IMR-90 (cell line): ENCODE data around the gene PPHLN1. TPM values are rescaled to one million over a fixed set of nuclear protein-coding genes. Genes with fewer than 3 reads are reported as not detected.

Source experiments
- ATAC-seq: fragments of 200-7000 bp; cut with Tn5 transposase; 2 replicates; pipeline ENCODE4 v1.9.1; 2020; ENCODE audit warnings: low read depth, mild to moderate bottlenecking, moderate library complexity
- BruUV-seq: library from RNA; stranded (reverse); fragments of 400-500 nt; replicated peaks from 2 replicates; lab custom pipeline; 2021; lab: Mats Ljungman, UMichigan
- CTCF ChIA-PET: fragments of 300-600 bp; formaldehyde crosslinking; extraction: SDS; loops from one replicate; lab custom pipeline; 2021; ENCODE audit warnings: antibody characterized with exemption; lab: Yijun Ruan, JAX
- POLR2A ChIA-PET: fragments of 300-600 bp; sonication (Branson Sonifier 250); formaldehyde crosslinking; loops from one replicate; lab custom pipeline; 2022; ENCODE audit warnings: antibody characterized with exemption; ENCODE audit not compliant: unreplicated experiment; lab: Charles Lee
- DNase-seq: peaks from one replicate; pipeline ENCODE4 v3.0.0; 2013
- H2AFZ ChIP-seq: replicated peaks from 2 replicates; pipeline ENCODE3; 2013; ENCODE audit warnings: low read length, mild to moderate bottlenecking; ENCODE audit not compliant: poor library complexity
- H2AK5ac ChIP-seq: 2 replicates; pipeline ENCODE4 v1.6.1; 2013; ENCODE audit warnings: low read depth, low read length, inconsistent platforms
- H2AK9ac ChIP-seq: replicated peaks from 2 replicates; pipeline ENCODE3; 2013; ENCODE audit warnings: mild to moderate bottlenecking, low read depth, low read length, moderate library complexity; ENCODE audit not compliant: poor library complexity
- H2BK120ac ChIP-seq: 2 replicates; pipeline ENCODE4 v1.6.1; 2013; ENCODE audit warnings: low read depth, low read length, inconsistent platforms
- H2BK15ac ChIP-seq: 3 replicates; pipeline ENCODE4 v1.6.1; 2013; ENCODE audit warnings: low read depth, low read length, inconsistent platforms
- H2BK20ac ChIP-seq: 2 replicates; pipeline ENCODE4 v1.6.1; 2013; ENCODE audit warnings: low read depth, mild to moderate bottlenecking, inconsistent platforms, low read length, moderate library complexity
- H2BK5ac ChIP-seq: 2 replicates; pipeline ENCODE4 v1.6.1; 2013; ENCODE audit warnings: mild to moderate bottlenecking, low read depth, low read length, inconsistent platforms; ENCODE audit not compliant: poor library complexity, severe bottlenecking
- H3K14ac ChIP-seq: replicated peaks from 2 replicates; pipeline ENCODE4 v1.6.1; 2013; ENCODE audit warnings: low read depth, low read length, inconsistent platforms
- H3K18ac ChIP-seq: 2 replicates; pipeline ENCODE4 v1.6.1; 2013; ENCODE audit warnings: low read depth, low read length, control low read depth
- H3K23ac ChIP-seq: 2 replicates; pipeline ENCODE4 v1.6.1; 2013; ENCODE audit warnings: low read depth, low read length, inconsistent platforms
- H3K27ac ChIP-seq: 2 replicates; pipeline ENCODE4 v1.5.1; 2013; ENCODE audit warnings: mild to moderate bottlenecking, control low read depth, low read length; ENCODE audit not compliant: insufficient read depth
- H3K27me3 ChIP-seq: 2 replicates; pipeline ENCODE4 v1.6.1; 2013; ENCODE audit warnings: low read length; ENCODE audit not compliant: control insufficient read depth, insufficient read depth
- H3K36me3 ChIP-seq: 2 replicates; pipeline ENCODE4 v1.6.1; 2013; ENCODE audit warnings: low read length, mixed read lengths; ENCODE audit not compliant: control insufficient read depth, insufficient read depth
- H3K4ac ChIP-seq: 2 replicates; pipeline ENCODE4 v1.6.1; 2013; ENCODE audit warnings: low read depth, low read length, inconsistent platforms
- H3K4me1 ChIP-seq: 2 replicates; pipeline ENCODE4 v1.6.1; 2013; ENCODE audit warnings: low read length, mixed read lengths; ENCODE audit not compliant: control insufficient read depth, insufficient read depth
- H3K4me2 ChIP-seq: 2 replicates; pipeline ENCODE4 v1.6.1; 2013; ENCODE audit warnings: low read depth, mild to moderate bottlenecking, control low read depth, low read length, moderate library complexity
- H3K4me3 ChIP-seq: 2 replicates; pipeline ENCODE4 v1.5.1; 2013; ENCODE audit warnings: low read depth, mild to moderate bottlenecking, control low read depth, low read length, moderate library complexity; ENCODE audit not compliant: insufficient read depth
- H3K56ac ChIP-seq: 2 replicates; pipeline ENCODE4 v1.6.1; 2013; ENCODE audit warnings: low read length, inconsistent platforms; ENCODE audit not compliant: insufficient read depth; ENCODE audit errors: extremely low read depth
- H3K79me1 ChIP-seq, 2 experiments: 2 replicates each; pipeline ENCODE4 v1.6.1; 2013; ENCODE audit warnings: low read length in 2 of 2, inconsistent platforms in 1 of 2, low read depth in 1 of 2
- H3K9ac ChIP-seq: 2 replicates; pipeline ENCODE4 v1.6.1; 2013; ENCODE audit warnings: low read depth, low read length, control low read depth
- H3K9me1 ChIP-seq: 2 replicates; pipeline ENCODE4 v1.6.1; 2013; ENCODE audit warnings: low read length, inconsistent platforms; ENCODE audit not compliant: insufficient read depth
- H3K9me3 ChIP-seq: 2 replicates; pipeline ENCODE4 v1.6.1; 2013; ENCODE audit warnings: low read length; ENCODE audit not compliant: control insufficient read depth, insufficient read depth
- H4K20me1 ChIP-seq: 2 replicates; pipeline ENCODE4 v1.6.1; 2013; ENCODE audit warnings: low read length, inconsistent platforms; ENCODE audit not compliant: insufficient read depth
- H4K5ac ChIP-seq: 2 replicates; pipeline ENCODE4 v1.6.1; 2013; ENCODE audit warnings: mild to moderate bottlenecking, low read depth, low read length, control low read depth
- H4K8ac ChIP-seq, 2 experiments: 2 replicates each; pipeline ENCODE4 v1.6.1; 2013; ENCODE audit warnings: low read depth in 2 of 2, low read length in 2 of 2, control low read depth in 1 of 2, inconsistent platforms in 1 of 2
- H4K91ac ChIP-seq: 2 replicates; pipeline ENCODE4 v1.6.1; 2013; ENCODE audit warnings: low read depth, low read length, inconsistent platforms; ENCODE audit not compliant: insufficient read depth
- BHLHE40 ChIP-seq: fragments of 150-350 bp; IDR thresholded peaks from 2 replicates; pipeline ENCODE4 v1.6.1; 2016; ENCODE audit warnings: mild to moderate bottlenecking, low read depth, low read length
- NFE2L2 ChIP-seq: fragments of 150-350 bp; IDR thresholded peaks from 2 replicates; pipeline ENCODE4 v1.6.1; 2016; ENCODE audit warnings: low read depth, mild to moderate bottlenecking, low read length
- RCOR1 ChIP-seq: IDR thresholded peaks from 2 replicates; pipeline ENCODE4 v1.6.1; 2012; ENCODE audit warnings: mild to moderate bottlenecking, low read length, improper control_type of control experiment; ENCODE audit not compliant: insufficient replicate concordance
- WGBS, 2 experiments: methylation state at CpG; one replicate each; pipeline versions ENCODE4 v1.1.5 to v1.1.7; 2013; ENCODE audit warnings: missing lambda C conversion rate in 2 of 2; ENCODE audit not compliant: insufficient read length in 1 of 2; ENCODE audit errors: extremely low coverage in 2 of 2; 5-methylcytosine and 5-hydroxymethylcytosine counted together
- dilution Hi-C: fragments of 300-500 bp; cut with HindIII; formaldehyde crosslinking; loops from one replicate; pipeline ENCODE4 v1.14.3; 2018; ENCODE audit warnings: low sequenced_read_pairs; ENCODE audit not compliant: unreplicated experiment
- in situ Hi-C: fragments of 300-500 bp; cut with MboI; formaldehyde crosslinking; loops from 3 replicates; pipeline ENCODE4 v1.14.3; 2019; ENCODE audit warnings: low sequenced_read_pairs, inconsistent platforms, mixed read lengths
- intact Hi-C: fragments of 100-400 bp; cut with micrococcal nuclease; formaldehyde crosslinking; loops from 2 replicates; pipeline ENCODE4 v1.10.0; 2022
- polyA plus RNA-seq, 3 experiments: library from polyadenylated mRNA; depleted of rRNA; stranded (reverse); fragments of >200 nt; gene quantifications; 2 replicates each; pipeline ENCODE4 v1.2.3, GENCODE V29; 2012; ENCODE audit warnings: low replicate concordance in 1 of 3
- total RNA-seq: library from RNA; depleted of rRNA; stranded (reverse); fragments of >200 nt; gene quantifications from 2 replicates; pipeline ENCODE4 v1.2.3, GENCODE V29; 2012

Gene PPHLN1
- total and polyA plus RNA-seq, 2 of the 4 experiments (the other 2 are of a cell fraction) = 50.7 to 54.3 TPM

DNA sequence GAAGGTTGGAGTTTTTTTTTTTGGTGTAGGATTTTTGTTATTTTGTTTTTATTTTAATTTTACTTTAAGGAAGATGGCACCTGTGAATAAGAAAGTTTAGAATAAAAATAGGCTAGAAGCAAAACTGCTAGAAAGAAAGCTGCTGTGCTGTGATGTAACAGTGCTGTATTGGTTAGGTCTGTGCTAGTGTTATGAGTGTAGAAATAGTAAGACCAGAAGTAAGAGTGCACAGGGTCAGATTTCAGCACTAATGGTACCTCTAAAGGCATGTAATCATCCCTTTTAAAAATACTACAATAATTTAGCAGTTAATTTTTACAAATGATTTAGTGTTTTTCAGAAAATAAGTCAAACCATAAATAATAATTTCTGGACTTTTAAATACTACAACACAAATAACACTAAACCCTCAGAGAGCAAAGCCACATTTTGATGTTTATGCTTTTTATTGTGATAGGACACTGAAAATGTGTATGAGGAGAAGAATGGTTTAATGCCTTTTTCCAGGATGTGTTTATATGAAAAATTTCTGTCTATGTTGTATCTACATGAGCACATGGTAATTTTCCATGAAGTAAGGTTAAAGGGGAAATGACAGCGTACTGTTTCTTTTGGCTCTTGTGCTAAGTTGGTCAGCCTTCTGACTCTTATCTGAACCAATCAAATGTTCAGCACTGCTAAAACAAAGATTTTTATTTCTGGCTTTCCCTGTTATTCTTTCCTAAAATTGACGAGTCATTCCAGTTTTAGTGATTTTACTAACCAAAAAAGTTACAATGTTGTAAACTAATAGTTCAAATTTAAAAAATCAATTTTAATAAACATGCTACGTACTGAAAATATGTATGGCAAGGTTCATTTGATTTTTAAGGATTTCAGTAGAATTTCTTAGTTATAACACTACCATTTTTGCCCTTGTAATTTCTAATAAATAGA is 96.1 kb downstream of the PPHLN1 start:
- ATAC-seq (peak; percentile 91), DNase-seq (peak; percentile 90)
- no peak overlapping the region for H2AK5ac ChIP-seq
- intact Hi-C loops = no loop called here
- H3K9ac ChIP-seq = no peak overlapping the region
- peak overlapping the region; percentile 49 for H3K4me2 ChIP-seq
- H2AFZ ChIP-seq = no peak overlapping the region
- H2BK120ac ChIP-seq = no peak overlapping the region
- no peaks in the 10 kb centered on the region for H3K27me3 ChIP-seq
- no peak overlapping the region for H3K4ac ChIP-seq
- H2BK5ac ChIP-seq = peak overlapping the region; percentile 24
- no TSS peak for BruUV-seq
- H3K14ac ChIP-seq = no peak overlapping the region
- no peaks in the 10 kb centered on the region for H3K9me3 ChIP-seq
- TF ChIP-seq RCOR1 = no peak
- no peak for TF ChIP-seq BHLHE40
- peak; percentile 71 for TF ChIP-seq NFE2L2
- in situ Hi-C loops = no loop called here
- no peak overlapping the region; the same call in 1 of the 2 replicates for H3K27ac ChIP-seq
- ChIA-PET CTCF (interaction anchor here (0.7 to 1.1 kb wide), 2 partner anchors 9 to 1336 kb away, joined by 3 read pairs; partner anchors contain the start of genes IRAK4 and PUS7L), POLR2A (interaction anchor here (0.7 kb wide), 1 partner anchor 656 kb away, joined by 6 read pairs; no protein-coding TSS in a partner anchor)
- no peak overlapping the region for H3K4me3 ChIP-seq
- no peaks in the 10 kb centered on the region for H4K20me1 ChIP-seq
- no peaks in the 10 kb centered on the region for H3K36me3 ChIP-seq
- H4K5ac ChIP-seq = no peak overlapping the region
- H3K79me1 ChIP-seq = peaks cover 9 to 21% of the 10 kb centered on the region in 2 experiments; a peak in 3 of 4 replicates
- dilution Hi-C loops = no loop called here
- H3K4me1 ChIP-seq = peaks cover 4% of the 10 kb centered on the region
- H3K9me1 ChIP-seq = no peaks in the 10 kb centered on the region
- H3K18ac ChIP-seq = no peak overlapping the region
- H3K23ac ChIP-seq = no peak overlapping the region
- no peak overlapping the region for H2AK9ac ChIP-seq
- WGBS, 2 experiments = no CpG with 5 or more reads among the region's 3 CpGs
- H4K91ac ChIP-seq = no peak overlapping the region
- no peak overlapping the region for H3K56ac ChIP-seq
- no peak overlapping the region for H2BK15ac ChIP-seq
- H2BK20ac ChIP-seq = no peak overlapping the region
- H4K8ac ChIP-seq = no peak overlapping the region
